Lung (tissue), 12 donors: Measurements from ENCODE around the gene RASA2. TPM values are rescaled to one million over a fixed set of nuclear protein-coding genes. Genes with fewer than 3 reads are reported as not detected.

Experiments used
- ATAC-seq: fragments of 200-7000 bp; cut with Tn5 transposase; one replicate; pipeline ENCODE4 v1.9.1; 2020; ENCODE audit warnings: moderate number of reproducible peaks; ENCODE audit not compliant: insufficient read depth, low FRiP score
- DNase-seq, 3 donors: peaks; one replicate each; pipeline ENCODE4 v3.0.0-alpha.2; 2013 to 2017
- H3K27ac ChIP-seq, 2 donors: one replicate each; pipeline ENCODE4 v1.5.1; 2013; ENCODE audit warnings: mild to moderate bottlenecking in 2 of 2, moderate library complexity in 2 of 2, control low read depth in 1 of 2, inconsistent platforms in 1 of 2, low read depth in 1 of 2, low read length in 1 of 2
- H3K27me3 ChIP-seq, 3 donors: one replicate each; pipeline ENCODE4 v1.5.1; 2013; ENCODE audit warnings: low read length in 2 of 3; ENCODE audit not compliant: control insufficient read depth in 3 of 3, insufficient read depth in 3 of 3
- H3K36me3 ChIP-seq, 4 donors: one replicate each; pipeline ENCODE4 v1.5.1; 2013; ENCODE audit warnings: low read length in 4 of 4, mild to moderate bottlenecking in 1 of 4, moderate library complexity in 1 of 4; ENCODE audit not compliant: control insufficient read depth in 4 of 4, insufficient read depth in 4 of 4
- H3K4me1 ChIP-seq, 5 donors: one replicate each; pipeline ENCODE4 v1.5.1; 2013; ENCODE audit warnings: low read length in 5 of 5, mild to moderate bottlenecking in 2 of 5, moderate library complexity in 1 of 5; ENCODE audit not compliant: control insufficient read depth in 5 of 5, insufficient read depth in 5 of 5
- H3K4me3 ChIP-seq: one replicate; pipeline ENCODE4 v1.5.1; 2013; ENCODE audit warnings: mild to moderate bottlenecking, control low read depth, moderate library complexity
- H3K9ac ChIP-seq, 2 donors: one replicate each; pipeline ENCODE4 v1.5.1; 2013; ENCODE audit warnings: low read length in 2 of 2, control low read depth in 1 of 2; ENCODE audit not compliant: insufficient read depth in 1 of 2
- H3K9me3 ChIP-seq, 4 donors: one replicate each; pipeline ENCODE4 v1.5.1; 2013; ENCODE audit warnings: low read length in 3 of 4, mild to moderate bottlenecking in 1 of 4, moderate library complexity in 1 of 4; ENCODE audit not compliant: control insufficient read depth in 4 of 4, insufficient read depth in 3 of 4
- WGBS, 2 donors: extraction: QIAGEN DNeasy Blood & Tissue Kit; methylation state at CpG; one replicate each; pipeline ENCODE4 v1.1.7; 2013; 5-methylcytosine and 5-hydroxymethylcytosine counted together
- polyA plus RNA-seq, 2 donors: library from polyadenylated mRNA; stranded (reverse); fragments of 200-250 nt; gene quantifications; one replicate each; pipeline ENCODE4 v1.2.1, GENCODE V29; 2013
- total RNA-seq, 2 donors: library from RNA; depleted of rRNA in 1 of 2; stranded (reverse); fragments of >200 nt in 1 of 2; gene quantifications; one replicate each; pipeline ENCODE4 v1.2.1, GENCODE V29; 2014 to 2021
- TF ChIP-seq, protein P1 (sequence below): IDR thresholded peaks from 2 replicates; pipeline ENCODE4 v1.5.1; 2012; ENCODE audit warnings: mild to moderate bottlenecking; ENCODE audit errors: control extremely low read depth, extremely low read depth
- donor health status: control.
- donor health status: control.
- donor health status: Bipolar disorder and iron deficiency.
- donor health status: healthy.
- donor health status: DM: yes; HTN: yes; CAD: no.

The RASA2 gene
- total and polyA plus RNA-seq, 4 donors = 6.8 to 27.4 (median 12.9) TPM

DNA sequence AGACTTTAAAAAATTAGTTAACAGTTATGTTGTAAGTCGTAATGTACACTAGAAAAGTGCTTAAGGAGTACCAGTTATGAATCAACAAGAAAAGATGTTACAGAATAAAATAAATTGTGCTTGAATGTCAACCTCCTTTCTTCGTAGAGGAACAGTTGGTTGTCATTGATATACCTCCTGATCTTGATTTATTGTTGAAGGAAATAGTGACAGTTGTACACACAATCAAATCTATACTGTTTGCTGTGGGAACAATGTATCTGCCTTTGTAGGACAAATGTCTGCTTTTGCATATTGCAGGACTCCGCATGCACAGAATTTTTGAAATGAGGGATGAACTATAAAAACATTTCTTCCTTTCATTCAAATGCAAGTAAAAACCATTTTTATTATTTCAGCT is 19.2 kb downstream of the RASA2 start:
- ATAC-seq (no peak), DNase-seq (no peak)
- TF ChIP-seq, protein P1, sequence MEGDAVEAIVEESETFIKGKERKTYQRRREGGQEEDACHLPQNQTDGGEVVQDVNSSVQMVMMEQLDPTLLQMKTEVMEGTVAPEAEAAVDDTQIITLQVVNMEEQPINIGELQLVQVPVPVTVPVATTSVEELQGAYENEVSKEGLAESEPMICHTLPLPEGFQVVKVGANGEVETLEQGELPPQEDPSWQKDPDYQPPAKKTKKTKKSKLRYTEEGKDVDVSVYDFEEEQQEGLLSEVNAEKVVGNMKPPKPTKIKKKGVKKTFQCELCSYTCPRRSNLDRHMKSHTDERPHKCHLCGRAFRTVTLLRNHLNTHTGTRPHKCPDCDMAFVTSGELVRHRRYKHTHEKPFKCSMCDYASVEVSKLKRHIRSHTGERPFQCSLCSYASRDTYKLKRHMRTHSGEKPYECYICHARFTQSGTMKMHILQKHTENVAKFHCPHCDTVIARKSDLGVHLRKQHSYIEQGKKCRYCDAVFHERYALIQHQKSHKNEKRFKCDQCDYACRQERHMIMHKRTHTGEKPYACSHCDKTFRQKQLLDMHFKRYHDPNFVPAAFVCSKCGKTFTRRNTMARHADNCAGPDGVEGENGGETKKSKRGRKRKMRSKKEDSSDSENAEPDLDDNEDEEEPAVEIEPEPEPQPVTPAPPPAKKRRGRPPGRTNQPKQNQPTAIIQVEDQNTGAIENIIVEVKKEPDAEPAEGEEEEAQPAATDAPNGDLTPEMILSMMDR = no peak
- Histone ChIP-seq H3K9ac (no peak overlapping the region), H3K27me3 (no peaks in the 10 kb centered on the region), H3K27ac (no peak overlapping the region), H3K4me3 (no peak overlapping the region), H3K4me1 (peaks cover 0 to 5% (median 0%) of the 10 kb centered on the region in 5 donors), H3K9me3 (no peaks in the 10 kb centered on the region), H3K36me3 (peaks cover 0 to 3% (median 0%) of the 10 kb centered on the region in 4 donors)
- 81 to 84% methylated on average over 3 of the region's 3 CpGs for WGBS, 2 donors

DNA sequence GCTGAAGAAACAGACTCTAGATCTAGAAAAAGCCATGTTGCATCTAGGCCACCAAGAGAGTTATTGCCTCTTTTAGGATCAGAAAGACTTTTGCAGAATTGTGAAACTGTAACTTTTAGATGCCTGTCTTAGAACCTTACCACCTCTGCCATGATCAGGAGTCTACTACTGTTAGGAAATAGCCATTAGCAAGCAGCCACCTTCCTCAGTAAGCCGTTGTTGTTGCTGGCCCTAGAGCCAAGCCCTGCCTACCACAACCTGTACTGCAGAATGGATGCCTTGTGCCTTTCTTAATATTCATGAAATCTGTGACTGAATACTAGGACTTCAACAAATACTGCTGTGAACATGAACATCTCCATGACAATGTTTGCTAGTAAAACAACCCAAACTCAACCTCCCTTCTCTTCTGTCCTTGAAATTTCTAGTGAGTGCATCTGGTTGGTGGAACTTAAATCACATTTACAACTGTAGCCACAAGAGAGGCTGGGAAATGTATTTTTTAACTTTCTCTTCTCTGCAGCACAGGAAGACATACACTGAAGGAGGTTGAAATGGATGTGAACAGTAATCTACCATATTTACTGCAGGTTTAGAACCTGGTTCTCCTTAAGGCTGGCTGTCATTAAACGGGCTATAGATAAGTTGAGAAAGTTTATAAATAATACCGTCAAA is 20.7 kb downstream of the RASA2 start:
- TF ChIP-seq, protein P1 = no peak
- H3K27me3 ChIP-seq = no peaks in the 10 kb centered on the region
- no peak for DNase-seq
- peaks cover 0 to 2% (median 0%) of the 10 kb centered on the region in 5 donors for H3K4me1 ChIP-seq
- no peak for ATAC-seq
- H3K4me3 ChIP-seq = no peak overlapping the region
- no peak overlapping the region for H3K9ac ChIP-seq
- H3K36me3 ChIP-seq = peaks cover 0 to 4% (median 0%) of the 10 kb centered on the region in 4 donors
- 66 to 78% methylated on average over 3 of the region's 3 CpGs for WGBS, 2 donors
- no peak overlapping the region for H3K27ac ChIP-seq
- no peaks in the 10 kb centered on the region for H3K9me3 ChIP-seq

DNA sequence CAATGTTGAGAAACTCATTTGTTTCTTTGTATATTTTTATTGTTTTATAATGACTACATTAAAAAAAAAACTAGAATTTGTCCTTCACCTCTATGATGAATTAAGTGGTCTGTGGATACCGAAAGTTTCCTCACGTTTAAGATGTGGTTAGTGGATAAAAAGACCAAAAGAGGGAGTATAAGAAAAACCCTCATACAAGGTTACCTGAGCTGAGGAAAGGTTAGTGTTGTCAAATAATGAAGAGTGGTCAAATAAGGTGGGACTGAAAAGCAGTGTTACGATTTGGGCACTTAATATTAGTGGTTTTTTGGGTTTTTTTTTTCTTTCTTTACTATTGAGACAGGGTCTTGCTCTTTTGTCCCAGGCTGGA is 21.2 kb downstream of the RASA2 start:
- no peak overlapping the region for H3K27ac ChIP-seq
- WGBS, 2 donors = 85 to 86% methylated on average over 3 of the region's 3 CpGs
- H3K4me1 ChIP-seq = peaks cover 0 to 2% (median 0%) of the 10 kb centered on the region in 5 donors
- H3K9me3 ChIP-seq = no peaks in the 10 kb centered on the region
- peaks cover 0 to 8% (median 1%) of the 10 kb centered on the region in 4 donors for H3K36me3 ChIP-seq
- ATAC-seq (no peak), DNase-seq (no peak)
- H3K27me3 ChIP-seq = no peaks in the 10 kb centered on the region
- H3K9ac ChIP-seq = no peak overlapping the region
- H3K4me3 ChIP-seq = no peak overlapping the region
- TF ChIP-seq, protein P1 = no peak

DNA sequence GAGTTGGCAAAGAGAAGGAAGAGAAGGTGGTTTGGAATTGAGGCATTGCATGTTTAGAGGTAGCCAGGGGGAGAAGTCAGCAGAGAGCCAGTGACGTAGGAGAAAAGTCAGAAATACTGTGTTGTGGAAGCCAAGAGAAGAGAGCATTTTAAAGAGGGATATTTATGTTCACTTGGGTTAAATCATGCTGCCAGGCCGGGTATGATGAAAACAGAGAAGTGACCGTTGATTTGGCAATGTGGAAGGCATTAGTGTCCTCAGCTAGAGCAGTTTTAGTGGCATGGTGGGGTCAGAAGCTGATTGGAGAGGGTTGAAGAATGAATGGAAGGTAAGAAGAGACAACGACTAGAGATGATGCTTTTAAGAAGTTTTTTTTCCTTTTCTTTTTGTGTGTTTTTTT is 24.5 kb downstream of the RASA2 start:
- TF ChIP-seq, protein P1 = no peak
- DNase-seq (no peak), ATAC-seq (no peak)
- no peak overlapping the region for H3K4me3 ChIP-seq
- WGBS, 2 donors = 52 to 77% methylated on average over 4 of the region's 4 CpGs
- no peak overlapping the region for H3K27ac ChIP-seq
- no peaks in the 10 kb centered on the region for H3K4me1 ChIP-seq
- no peaks in the 10 kb centered on the region for H3K9me3 ChIP-seq
- H3K27me3 ChIP-seq = no peaks in the 10 kb centered on the region
- peaks cover 2 to 8% (median 5%) of the 10 kb centered on the region in 4 donors for H3K36me3 ChIP-seq
- H3K9ac ChIP-seq = no peak overlapping the region
